ENCODE data around the gene CDH12. TPM values are rescaled to one million over a fixed set of nuclear protein-coding genes. Genes with fewer than 3 reads are reported as not detected.
"Not testable (repeated sequence)": the region's sequence is repeated elsewhere in the genome, so short reads cannot be mapped to it uniquely, and the experiment has no call there.

CDH12 gene
- total RNA-seq, 1 experiment from 2014 or later = not detected

DNA sequence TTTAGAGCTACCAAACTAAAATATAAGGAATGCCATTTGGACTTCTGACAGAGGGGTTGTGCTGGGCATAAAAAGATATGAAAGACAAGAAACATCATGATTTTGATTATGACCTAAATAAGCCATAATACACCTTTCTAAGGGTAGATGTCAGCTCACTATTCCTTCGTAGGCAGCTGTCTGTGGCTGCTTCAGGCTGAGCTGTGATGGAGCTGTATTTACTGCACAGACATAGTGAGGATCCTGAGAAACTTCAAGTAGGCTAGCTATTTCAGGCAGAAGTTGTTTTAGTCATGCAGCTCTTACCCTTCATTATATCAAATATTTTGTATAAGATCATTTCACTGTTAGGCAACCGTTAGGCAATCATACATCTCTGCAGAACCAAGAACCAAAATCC, 511.7 kb downstream of the CDH12 start:
- no peaks in the 10 kb centered on the region for H4K20me1 ChIP-seq (ENCODE audit: insufficient read depth)
- H3K4me2 ChIP-seq (ENCODE audit: low read length) = no peak overlapping the region
- CTCF ChIA-PET = no interaction called here
- H3K36me3 ChIP-seq (ENCODE audit: control insufficient read depth in 1 of 2, insufficient read depth in 2 of 2, low read length in 2 of 2) = no peaks in the 10 kb centered on the region
- no peak overlapping the region for H3K4me3 ChIP-seq (replicated peaks in 1 of 2; ENCODE audit: low read depth in 1 of 2, low read length in 2 of 2)
- H3K4me1 ChIP-seq (ENCODE audit: control insufficient read depth in 1 of 2, insufficient read depth in 2 of 2, low read length in 2 of 2) = no peaks in the 10 kb centered on the region
- H3K79me2 ChIP-seq (ENCODE audit: insufficient read depth, low read length) = no peaks in the 10 kb centered on the region
- no peak overlapping the region for H3K9ac ChIP-seq (ENCODE audit: low read length)
- BruUV-seq (replicated peaks) = no TSS peak
- no peak overlapping the region for H2AFZ ChIP-seq (ENCODE audit: low read depth, low read length, poor library complexity, severe bottlenecking)
- intact Hi-C loops (cut with micrococcal nuclease) = no loop called here
- RAD21 ChIA-PET (ENCODE audit: low non-redundant PET in 1 of 2, low total read pairs in 2 of 2, uncharacterized antibody in 2 of 2, unreplicated experiment in 2 of 2) = no interaction called here
- no peaks in the 10 kb centered on the region for H3K9me2 ChIP-seq (ENCODE audit: insufficient read depth)
- no peak for DNase-seq (ENCODE audit: low read depth, low spot score)
- no peak for ATAC-seq
- peaks cover 8 to 22% of the 10 kb centered on the region in 2 experiments; a peak in 3 of 4 replicates for H3K9me3 ChIP-seq (ENCODE audit: control insufficient read depth in 1 of 2, insufficient read depth in 1 of 2, low read depth in 1 of 2, low read length in 2 of 2)
- no peak for TF ChIP-seq FOSL1 (IDR thresholded peaks at IDR 0.05; ENCODE audit: low read depth)
- TF ChIP-seq EGR1 (IDR thresholded peaks at IDR 0.05; ENCODE audit: low read depth) = no peak
- TF ChIP-seq TCF7L2 (IDR thresholded peaks at IDR 0.05; ENCODE audit: borderline replicate concordance, extremely low read depth, insufficient read depth, insufficient read length) = no peak
- no peak for TF ChIP-seq POLR2A (IDR thresholded peaks at IDR 0.05; ENCODE audit: borderline replicate concordance, extremely low read depth, insufficient read depth, insufficient read length)
- no peak for TF ChIP-seq JUND (IDR thresholded peaks at IDR 0.05)
- no peak for TF ChIP-seq ZNF274 (IDR thresholded peaks at IDR 0.05; ENCODE audit: low read depth, low read length)
- TF ChIP-seq, protein P1, sequence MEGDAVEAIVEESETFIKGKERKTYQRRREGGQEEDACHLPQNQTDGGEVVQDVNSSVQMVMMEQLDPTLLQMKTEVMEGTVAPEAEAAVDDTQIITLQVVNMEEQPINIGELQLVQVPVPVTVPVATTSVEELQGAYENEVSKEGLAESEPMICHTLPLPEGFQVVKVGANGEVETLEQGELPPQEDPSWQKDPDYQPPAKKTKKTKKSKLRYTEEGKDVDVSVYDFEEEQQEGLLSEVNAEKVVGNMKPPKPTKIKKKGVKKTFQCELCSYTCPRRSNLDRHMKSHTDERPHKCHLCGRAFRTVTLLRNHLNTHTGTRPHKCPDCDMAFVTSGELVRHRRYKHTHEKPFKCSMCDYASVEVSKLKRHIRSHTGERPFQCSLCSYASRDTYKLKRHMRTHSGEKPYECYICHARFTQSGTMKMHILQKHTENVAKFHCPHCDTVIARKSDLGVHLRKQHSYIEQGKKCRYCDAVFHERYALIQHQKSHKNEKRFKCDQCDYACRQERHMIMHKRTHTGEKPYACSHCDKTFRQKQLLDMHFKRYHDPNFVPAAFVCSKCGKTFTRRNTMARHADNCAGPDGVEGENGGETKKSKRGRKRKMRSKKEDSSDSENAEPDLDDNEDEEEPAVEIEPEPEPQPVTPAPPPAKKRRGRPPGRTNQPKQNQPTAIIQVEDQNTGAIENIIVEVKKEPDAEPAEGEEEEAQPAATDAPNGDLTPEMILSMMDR (IDR thresholded peaks at IDR 0.05 in 2 of 3, conservative IDR thresholded peaks at IDR 0.05 in 1 of 3; ENCODE audit: borderline replicate concordance in 1 of 3, insufficient read depth in 1 of 3, low read depth in 2 of 3, low read length in 2 of 3) = no peak
- TF ChIP-seq EZH2phosphoT487 (IDR thresholded peaks at IDR 0.05; ENCODE audit: borderline replicate concordance) = no peak
- no peak for TF ChIP-seq POLR2AphosphoS5 (IDR thresholded peaks at IDR 0.05; ENCODE audit: low read depth, low read length)
- no peak for TF ChIP-seq SRF (IDR thresholded peaks at IDR 0.05; ENCODE audit: low read depth)
- no peak for TF ChIP-seq ELF1 (IDR thresholded peaks at IDR 0.05; ENCODE audit: borderline replicate concordance, low read depth)
- H3K27ac ChIP-seq (ENCODE audit: low read depth, low read length) = no peak overlapping the region
- no peaks in the 10 kb centered on the region for H3K27me3 ChIP-seq (ENCODE audit: insufficient read depth, low read length)
- POLR2A ChIA-PET = no interaction called here

DNA sequence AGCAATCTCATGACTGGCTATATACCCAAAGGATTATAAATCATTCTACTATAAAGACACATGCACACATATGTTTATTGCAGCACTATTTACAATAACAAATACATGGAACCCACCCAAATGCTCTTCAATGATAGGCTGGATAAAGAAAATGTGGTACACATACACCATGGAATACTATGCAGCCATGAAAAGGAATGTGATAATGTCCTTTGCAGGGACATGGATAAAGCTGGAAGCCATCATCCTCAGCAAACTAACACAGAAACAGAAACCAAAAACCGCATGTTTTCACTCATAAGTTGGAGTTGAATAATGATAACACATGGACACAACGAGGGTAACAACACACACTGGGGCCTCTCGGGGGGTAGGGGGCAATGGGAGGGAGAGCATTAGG, 520.2 kb downstream of the CDH12 start:
- BruUV-seq (replicated peaks); H3K79me2 ChIP-seq (ENCODE audit: insufficient read depth, low read length); H2AFZ ChIP-seq (ENCODE audit: low read depth, low read length, poor library complexity, severe bottlenecking); POLR2A ChIA-PET; H3K27me3 ChIP-seq (ENCODE audit: insufficient read depth, low read length); H3K4me1 ChIP-seq (ENCODE audit: control insufficient read depth in 1 of 2, insufficient read depth in 2 of 2, low read length in 2 of 2); RAD21 ChIA-PET (ENCODE audit: low non-redundant PET in 1 of 2, low total read pairs in 2 of 2, uncharacterized antibody in 2 of 2, unreplicated experiment in 2 of 2); H3K4me3 ChIP-seq (replicated peaks in 1 of 2; ENCODE audit: low read depth in 1 of 2, low read length in 2 of 2); H3K9me2 ChIP-seq (ENCODE audit: insufficient read depth); ATAC-seq; DNase-seq (ENCODE audit: low read depth, low spot score); intact Hi-C loops (cut with micrococcal nuclease); H3K9ac ChIP-seq (ENCODE audit: low read length); H3K27ac ChIP-seq (ENCODE audit: low read depth, low read length); H3K4me2 ChIP-seq (ENCODE audit: low read length); H4K20me1 ChIP-seq (ENCODE audit: insufficient read depth); H3K36me3 ChIP-seq (ENCODE audit: control insufficient read depth in 1 of 2, insufficient read depth in 2 of 2, low read length in 2 of 2); CTCF ChIA-PET: not testable (repeated sequence)
- peaks cover 13 to 39% of the 10 kb centered on the region in 2 experiments; a peak in 3 of 4 replicates for H3K9me3 ChIP-seq (ENCODE audit: control insufficient read depth in 1 of 2, insufficient read depth in 1 of 2, low read depth in 1 of 2, low read length in 2 of 2)
